ENCODE measurements around the gene CD83. TPM values are rescaled to one million over a fixed set of nuclear protein-coding genes. Genes with fewer than 3 reads are reported as not detected.

The CD83 gene
- total and polyA plus RNA-seq, 2 of the 4 experiments (the other 2 are of a cell fraction): 2.0 to 2.5 TPM

- H3K27ac ChIP-seq (ENCODE audit: insufficient read depth, low read length): no peak overlapping the region
- TF ChIP-seq FOS (IDR thresholded peaks at IDR 0.05; ENCODE audit: low read depth, low read length) (no peak), MAFK (IDR thresholded peaks at IDR 0.05; ENCODE audit: low read depth, low read length) (no peak), RAD21 (IDR thresholded peaks at IDR 0.05; ENCODE audit: low read length) (no peak), BHLHE40 (IDR thresholded peaks at IDR 0.05; ENCODE audit: low read depth, low read length) (no peak), MAZ (IDR thresholded peaks at IDR 0.05; ENCODE audit: borderline replicate concordance, low read depth, low read length) (no peak), MXI1 (IDR thresholded peaks at IDR 0.05; ENCODE audit: borderline replicate concordance, low read depth, low read length) (no peak), RFX5 (IDR thresholded peaks at IDR 0.05; ENCODE audit: low read depth, low read length) (no peak), CEBPB (IDR thresholded peaks at IDR 0.05; ENCODE audit: low read depth, low read length) (no peak), CTCF (conservative IDR thresholded peaks at IDR 0.05; ENCODE audit: low read depth, low read length) (no peak), RCOR1 (IDR thresholded peaks at IDR 0.05; ENCODE audit: insufficient replicate concordance, low read length) (no peak), POLR2A (IDR thresholded peaks at IDR 0.05; ENCODE audit: low read depth, low read length) (no peak), SMC3 (IDR thresholded peaks at IDR 0.05; ENCODE audit: low read depth, low read length) (no peak), CHD1 (IDR thresholded peaks at IDR 0.05; ENCODE audit: low read depth, low read length) (no peak), NFE2L2 (IDR thresholded peaks at IDR 0.05; ENCODE audit: low read depth, low read length) (no peak)
- TF ChIP-seq, protein P1, sequence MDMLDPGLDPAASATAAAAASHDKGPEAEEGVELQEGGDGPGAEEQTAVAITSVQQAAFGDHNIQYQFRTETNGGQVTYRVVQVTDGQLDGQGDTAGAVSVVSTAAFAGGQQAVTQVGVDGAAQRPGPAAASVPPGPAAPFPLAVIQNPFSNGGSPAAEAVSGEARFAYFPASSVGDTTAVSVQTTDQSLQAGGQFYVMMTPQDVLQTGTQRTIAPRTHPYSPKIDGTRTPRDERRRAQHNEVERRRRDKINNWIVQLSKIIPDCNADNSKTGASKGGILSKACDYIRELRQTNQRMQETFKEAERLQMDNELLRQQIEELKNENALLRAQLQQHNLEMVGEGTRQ (IDR thresholded peaks at IDR 0.05; ENCODE audit: low read depth, low read length): no peak
- TF ChIP-seq, protein P2, sequence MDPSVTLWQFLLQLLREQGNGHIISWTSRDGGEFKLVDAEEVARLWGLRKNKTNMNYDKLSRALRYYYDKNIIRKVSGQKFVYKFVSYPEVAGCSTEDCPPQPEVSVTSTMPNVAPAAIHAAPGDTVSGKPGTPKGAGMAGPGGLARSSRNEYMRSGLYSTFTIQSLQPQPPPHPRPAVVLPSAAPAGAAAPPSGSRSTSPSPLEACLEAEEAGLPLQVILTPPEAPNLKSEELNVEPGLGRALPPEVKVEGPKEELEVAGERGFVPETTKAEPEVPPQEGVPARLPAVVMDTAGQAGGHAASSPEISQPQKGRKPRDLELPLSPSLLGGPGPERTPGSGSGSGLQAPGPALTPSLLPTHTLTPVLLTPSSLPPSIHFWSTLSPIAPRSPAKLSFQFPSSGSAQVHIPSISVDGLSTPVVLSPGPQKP (IDR thresholded peaks at IDR 0.05; ENCODE audit: borderline replicate concordance, low read depth, low read length): no peak
- no peak overlapping the region for H3K9ac ChIP-seq (ENCODE audit: low read depth, low read length)
- intact Hi-C loops (cut with micrococcal nuclease): no loop called here
- H4K8ac ChIP-seq (ENCODE audit: low read depth in 2 of 2, low read length in 2 of 2): no peak overlapping the region
- no peaks in the 10 kb centered on the region for H3K9me3 ChIP-seq (ENCODE audit: control insufficient read depth, insufficient read depth, low read length)
- no peak overlapping the region for H4K5ac ChIP-seq (ENCODE audit: low read depth, low read length)
- BruUV-seq (replicated peaks): no TSS peak
- no peaks in the 10 kb centered on the region for H3K79me1 ChIP-seq (ENCODE audit: low read depth in 1 of 2, low read length in 2 of 2)
- no peak overlapping the region for H3K18ac ChIP-seq (ENCODE audit: low read depth, low read length)
- H3K9me1 ChIP-seq (ENCODE audit: insufficient read depth, low read length): peaks cover 5% of the 10 kb centered on the region; the same call in 1 of the 2 replicates
- no peaks in the 10 kb centered on the region for H3K27me3 ChIP-seq (ENCODE audit: control insufficient read depth, insufficient read depth, low read length)
- no peaks in the 10 kb centered on the region for H4K20me1 ChIP-seq (ENCODE audit: insufficient read depth, low read length)
- H2AK5ac ChIP-seq (ENCODE audit: low read depth, low read length): no peak overlapping the region
- no peak overlapping the region for H2BK120ac ChIP-seq (ENCODE audit: low read depth, low read length)
- dilution Hi-C loops (cut with HindIII; ENCODE audit: low sequenced_read_pairs, unreplicated experiment): no loop called here
- no peak overlapping the region for H3K56ac ChIP-seq (ENCODE audit: extremely low read depth, insufficient read depth, low read length)
- H4K91ac ChIP-seq (ENCODE audit: insufficient read depth, low read depth, low read length): no peak overlapping the region
- ChIA-PET POLR2A (ENCODE audit: unreplicated experiment) (no interaction called here), CTCF (no interaction called here)
- no peak overlapping the region for H3K4me3 ChIP-seq (ENCODE audit: insufficient read depth, low read depth, low read length)
- H3K4me1 ChIP-seq (ENCODE audit: control insufficient read depth, insufficient read depth, low read length): peaks cover 4% of the 10 kb centered on the region
- H2AK9ac ChIP-seq (replicated peaks; ENCODE audit: low read depth, low read length, poor library complexity): no peak overlapping the region
- DNase-seq: peak; percentile 61
- ATAC-seq (ENCODE audit: low read depth): no peak
- WGBS, 2 experiments (ENCODE audit: extremely low coverage in 2 of 2, insufficient read length in 1 of 2): no CpG with 5 or more reads among the region's 5 CpGs
- H3K23ac ChIP-seq (ENCODE audit: low read depth, low read length): no peak overlapping the region
- in situ Hi-C loops (cut with MboI; ENCODE audit: low sequenced_read_pairs): no loop called here
- H3K36me3 ChIP-seq (ENCODE audit: control insufficient read depth, insufficient read depth, low read length): no peaks in the 10 kb centered on the region
- no peak overlapping the region for H2BK5ac ChIP-seq (ENCODE audit: low read depth, low read length, poor library complexity, severe bottlenecking)
- H3K4ac ChIP-seq (ENCODE audit: low read depth, low read length): no peak overlapping the region
- H2BK20ac ChIP-seq (ENCODE audit: low read depth, low read length): no peak overlapping the region
- no peak overlapping the region for H3K14ac ChIP-seq (replicated peaks; ENCODE audit: low read depth, low read length)
- no peak overlapping the region for H2BK15ac ChIP-seq (ENCODE audit: low read depth, low read length)
- no peak overlapping the region for H3K4me2 ChIP-seq (ENCODE audit: low read depth, low read length)
- H2AFZ ChIP-seq (replicated peaks; ENCODE audit: low read length, poor library complexity): peak overlapping the region; percentile 58
Observed at GRCh38 chr6:14072084-14072483, 45.5 kb upstream of the CD83 start.

Data from IMR-90 (cell line).